ENCODE data around the gene TECPR1. TPM values are rescaled to one million over a fixed set of nuclear protein-coding genes. Genes with fewer than 3 reads are reported as not detected.

The TECPR1 gene
- total RNA-seq, 1 experiment from 2014 or later: 36.5 TPM

GRCh38 chr7:98213888-98214810, 37.9 kb downstream of the TECPR1 start:
- no peak for DNase-seq (ENCODE audit: low read depth)

- DNase-seq (ENCODE audit: low read depth): no peak
Observed at GRCh38 chr7:98213296-98213887, 38.6 kb downstream of the TECPR1 start.

- DNase-seq (ENCODE audit: low read depth): no peak
Observed at GRCh38 chr7:98212532-98213041, 39.4 kb downstream of the TECPR1 start.

GRCh38 chr7:98211676-98212531, 40.1 kb downstream of the TECPR1 start:
- no peak for DNase-seq (ENCODE audit: low read depth)

GRCh38 chr7:98211221-98211675, 40.8 kb downstream of the TECPR1 start, which contains the start of gene BHLHA15:
BHLHA15 (plus strand) TSS chr7:98211439; CDS start chr7:98212310, 871 bp downstream.
- DNase-seq (ENCODE audit: low read depth): no peak

- DNase-seq (ENCODE audit: low read depth): no peak
Observed at GRCh38 chr7:98210513-98211220, 41.4 kb downstream of the TECPR1 start.

- no peak for DNase-seq (ENCODE audit: low read depth)
Observed at GRCh38 chr7:98209166-98209920, 42.7 kb downstream of the TECPR1 start.

GRCh38 chr7:98206451-98207330, 45.3 kb downstream of the TECPR1 start:
- no peak for DNase-seq (ENCODE audit: low read depth)

GRCh38 chr7:98205162-98205845, 46.7 kb downstream of the TECPR1 start:
- DNase-seq (ENCODE audit: low read depth): no peak

- no peak for DNase-seq (ENCODE audit: low read depth)
Observed at GRCh38 chr7:98204670-98205069, 47.4 kb downstream of the TECPR1 start.

- no peak for DNase-seq (ENCODE audit: low read depth)
Observed at GRCh38 chr7:98203964-98204605, 47.9 kb downstream of the TECPR1 start.

- no peak for DNase-seq (ENCODE audit: low read depth)
Observed at GRCh38 chr7:98203261-98203963, 48.6 kb downstream of the TECPR1 start.

GRCh38 chr7:98202367-98203195, 49.5 kb downstream of the TECPR1 start:
- no peak for DNase-seq (ENCODE audit: low read depth)

GRCh38 chr7:98200364-98200763, 51.7 kb downstream of the TECPR1 start:
- DNase-seq (ENCODE audit: low read depth): no peak

GRCh38 chr7:98199131-98199530, 52.9 kb downstream of the TECPR1 start:
- DNase-seq (ENCODE audit: low read depth): no peak

Data from LHCN-M2 (cell line).